Ascending aorta (tissue), 2 donors: ENCODE data around the gene ARPC1B. TPM values are rescaled to one million over a fixed set of nuclear protein-coding genes. Genes with fewer than 3 reads are reported as not detected.

Experiments
- DNase-seq, 2 donors: peaks; one replicate each; pipeline ENCODE4 v3.0.0-alpha.2; 2019; ENCODE audit warnings: low spot score in 2 of 2
- H3K27ac ChIP-seq, 2 donors: fragments of 200-600 bp; sonication (generic); one replicate each; pipeline ENCODE4 v1.5.1; 2016 to 2017; ENCODE audit warnings: mild to moderate bottlenecking in 1 of 2
- H3K27me3 ChIP-seq: fragments of 200-600 bp; sonication (generic); one replicate; pipeline ENCODE4 v1.5.1; 2017
- H3K36me3 ChIP-seq, 2 donors: fragments of 200-600 bp; sonication (generic); one replicate each; pipeline ENCODE4 v1.5.1; 2016
- H3K4me1 ChIP-seq, 2 donors: fragments of 200-600 bp; sonication (generic); one replicate each; pipeline ENCODE4 v1.5.1; 2016 to 2017; ENCODE audit warnings: mild to moderate bottlenecking in 1 of 2
- H3K4me3 ChIP-seq, 2 donors: fragments of 200-600 bp; sonication (generic); one replicate each; pipeline ENCODE4 v1.5.1; 2016 to 2017; ENCODE audit warnings: mild to moderate bottlenecking in 1 of 2
- H3K9me3 ChIP-seq, 2 donors: fragments of 200-600 bp; sonication (generic); one replicate each; pipeline ENCODE4 v1.5.1; 2016
- intact Hi-C: fragments of 100-400 bp; cut with DNase I; formaldehyde crosslinking; loops from one replicate; pipeline ENCODE4 v1.15.1; 2023
- total RNA-seq: library from RNA; depleted of rRNA; stranded (reverse); fragments of >200 nt; gene quantifications from one replicate; pipeline ENCODE4 v1.1.0, GENCODE V29; 2016
- TF ChIP-seq, protein P1 (sequence below), 3 experiments: fragments of 200-600 bp in 2 of 3; fragments of 450-650 bp in 1 of 3; sonication (generic) in 2 of 3; IDR thresholded peaks; one replicate each; pipeline ENCODE4 v1.5.1; 2016 to 2019; ENCODE audit warnings: antibody characterized with exemption in 3 of 3, mild to moderate bottlenecking in 1 of 3, moderate library complexity in 1 of 3

Gene ARPC1B
- total RNA-seq, 1 donor from 2014 or later, result 360 TPM

DNA sequence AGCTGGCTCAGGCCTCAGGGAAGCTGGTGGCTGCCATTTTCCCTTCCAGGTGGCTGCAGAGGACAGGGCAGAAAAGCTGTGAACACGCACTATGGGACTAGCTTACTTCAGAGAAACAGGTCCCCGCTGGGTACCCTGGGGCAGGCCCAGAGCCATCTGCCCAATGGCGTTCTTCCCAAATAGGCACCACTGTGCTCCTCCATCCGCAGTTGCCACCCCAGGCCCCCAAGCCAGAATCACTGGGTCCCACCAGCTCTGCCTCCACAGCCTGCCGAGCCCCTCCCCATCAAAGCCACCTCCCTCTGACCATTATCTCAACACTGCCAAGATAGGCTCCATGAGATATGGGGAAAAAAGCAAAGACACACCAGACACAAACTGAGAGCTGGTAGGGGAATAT is 45.7 kb downstream of the ARPC1B start:
- Histone ChIP-seq H3K9me3 (no peaks in the 10 kb centered on the region), H3K4me3 (no peak overlapping the region), H3K36me3 (peaks cover 76 to 77% of the 10 kb centered on the region in 2 donors), H3K27me3 (no peaks in the 10 kb centered on the region), H3K27ac (no peak overlapping the region), H3K4me1 (no peaks in the 10 kb centered on the region)
- intact Hi-C loops, result no loop called here
- no peak for DNase-seq
- TF ChIP-seq, protein P1, sequence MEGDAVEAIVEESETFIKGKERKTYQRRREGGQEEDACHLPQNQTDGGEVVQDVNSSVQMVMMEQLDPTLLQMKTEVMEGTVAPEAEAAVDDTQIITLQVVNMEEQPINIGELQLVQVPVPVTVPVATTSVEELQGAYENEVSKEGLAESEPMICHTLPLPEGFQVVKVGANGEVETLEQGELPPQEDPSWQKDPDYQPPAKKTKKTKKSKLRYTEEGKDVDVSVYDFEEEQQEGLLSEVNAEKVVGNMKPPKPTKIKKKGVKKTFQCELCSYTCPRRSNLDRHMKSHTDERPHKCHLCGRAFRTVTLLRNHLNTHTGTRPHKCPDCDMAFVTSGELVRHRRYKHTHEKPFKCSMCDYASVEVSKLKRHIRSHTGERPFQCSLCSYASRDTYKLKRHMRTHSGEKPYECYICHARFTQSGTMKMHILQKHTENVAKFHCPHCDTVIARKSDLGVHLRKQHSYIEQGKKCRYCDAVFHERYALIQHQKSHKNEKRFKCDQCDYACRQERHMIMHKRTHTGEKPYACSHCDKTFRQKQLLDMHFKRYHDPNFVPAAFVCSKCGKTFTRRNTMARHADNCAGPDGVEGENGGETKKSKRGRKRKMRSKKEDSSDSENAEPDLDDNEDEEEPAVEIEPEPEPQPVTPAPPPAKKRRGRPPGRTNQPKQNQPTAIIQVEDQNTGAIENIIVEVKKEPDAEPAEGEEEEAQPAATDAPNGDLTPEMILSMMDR (IDR thresholded peaks at IDR 0.05), result no peak

DNA sequence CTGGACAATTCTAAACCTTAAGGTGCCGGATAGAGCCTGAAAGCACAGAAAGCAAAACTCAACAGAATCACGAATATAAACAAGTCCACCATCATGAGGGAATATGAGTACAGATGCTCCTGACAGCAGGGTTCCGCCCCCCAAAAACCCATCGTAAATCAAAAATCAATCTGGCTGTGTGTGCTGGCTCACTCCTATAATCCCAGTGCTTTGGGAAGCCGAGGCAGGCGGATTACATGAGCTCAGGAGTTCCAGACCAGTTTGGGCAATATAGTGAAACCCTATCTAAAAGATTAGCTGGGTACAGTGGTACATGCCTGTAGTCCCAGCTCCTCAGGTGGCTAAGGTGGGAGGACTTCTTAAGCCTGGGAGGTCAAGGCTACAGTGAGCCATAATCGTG is 46.5 kb downstream of the ARPC1B start:
- no peak for DNase-seq
- no peaks in the 10 kb centered on the region for H3K27me3 ChIP-seq
- H3K4me3 ChIP-seq, result no peak overlapping the region
- no peak overlapping the region for H3K27ac ChIP-seq
- H3K9me3 ChIP-seq, result no peaks in the 10 kb centered on the region
- no peaks in the 10 kb centered on the region for H3K4me1 ChIP-seq
- intact Hi-C loops, result no loop called here
- H3K36me3 ChIP-seq, result peaks cover 73 to 74% of the 10 kb centered on the region in 2 donors
- TF ChIP-seq, protein P1 (IDR thresholded peaks at IDR 0.05), result no peak

DNA sequence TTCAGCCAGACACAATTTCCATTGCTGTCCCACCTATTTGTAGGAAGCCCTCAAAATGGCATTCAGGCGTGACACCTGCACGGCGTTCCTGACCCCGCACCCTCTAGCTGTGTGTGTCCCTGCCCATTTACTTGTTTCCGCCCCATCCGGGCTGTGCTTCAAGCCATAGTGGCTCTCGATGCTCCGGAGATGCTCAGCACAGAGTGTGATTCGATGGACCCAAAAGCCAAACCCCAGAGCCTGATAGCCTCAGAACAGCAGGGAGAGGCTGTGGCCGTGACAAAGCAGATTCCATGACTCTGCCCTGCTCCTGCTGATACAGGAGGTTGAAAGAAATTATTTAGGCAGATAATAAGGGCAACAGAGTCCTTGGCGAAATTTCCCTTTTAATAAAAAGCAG is 47.7 kb downstream of the ARPC1B start:
- peaks cover 61 to 62% of the 10 kb centered on the region in 2 donors for H3K36me3 ChIP-seq
- TF ChIP-seq, protein P1 (IDR thresholded peaks at IDR 0.05), result no peak
- DNase-seq, result no peak
- H3K27me3 ChIP-seq, result no peaks in the 10 kb centered on the region
- H3K4me3 ChIP-seq, result no peak overlapping the region
- H3K4me1 ChIP-seq, result no peaks in the 10 kb centered on the region
- H3K9me3 ChIP-seq, result no peaks in the 10 kb centered on the region
- H3K27ac ChIP-seq, result no peak overlapping the region
- intact Hi-C loops, result no loop called here

DNA sequence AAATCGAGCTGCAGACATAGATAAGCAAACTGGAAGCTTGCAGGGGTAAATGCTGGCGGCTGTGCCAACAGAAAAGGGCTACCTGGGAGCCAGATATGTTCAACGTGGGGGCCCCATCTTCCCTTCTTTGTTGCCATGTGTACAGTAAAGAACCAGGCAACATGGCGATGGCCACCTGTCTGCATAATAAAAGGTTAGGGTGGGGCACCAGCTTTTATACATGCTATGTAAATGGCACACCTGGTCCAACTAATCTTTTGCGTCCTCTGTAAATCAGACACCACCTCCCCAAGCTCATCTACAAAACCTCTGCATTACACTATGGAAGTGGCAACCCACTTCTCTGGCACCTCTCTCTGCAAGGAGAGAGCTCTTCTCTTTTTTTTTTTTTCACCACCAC is 48.1 kb downstream of the ARPC1B start:
- TF ChIP-seq, protein P1 (IDR thresholded peaks at IDR 0.05), result no peak
- DNase-seq, result no peak
- H3K9me3 ChIP-seq, result no peaks in the 10 kb centered on the region
- no peak overlapping the region for H3K4me3 ChIP-seq
- H3K4me1 ChIP-seq, result no peaks in the 10 kb centered on the region
- H3K27me3 ChIP-seq, result no peaks in the 10 kb centered on the region
- peaks cover 57% of the 10 kb centered on the region in 2 donors for H3K36me3 ChIP-seq
- no peak overlapping the region for H3K27ac ChIP-seq
- intact Hi-C loops, result no loop called here

DNA sequence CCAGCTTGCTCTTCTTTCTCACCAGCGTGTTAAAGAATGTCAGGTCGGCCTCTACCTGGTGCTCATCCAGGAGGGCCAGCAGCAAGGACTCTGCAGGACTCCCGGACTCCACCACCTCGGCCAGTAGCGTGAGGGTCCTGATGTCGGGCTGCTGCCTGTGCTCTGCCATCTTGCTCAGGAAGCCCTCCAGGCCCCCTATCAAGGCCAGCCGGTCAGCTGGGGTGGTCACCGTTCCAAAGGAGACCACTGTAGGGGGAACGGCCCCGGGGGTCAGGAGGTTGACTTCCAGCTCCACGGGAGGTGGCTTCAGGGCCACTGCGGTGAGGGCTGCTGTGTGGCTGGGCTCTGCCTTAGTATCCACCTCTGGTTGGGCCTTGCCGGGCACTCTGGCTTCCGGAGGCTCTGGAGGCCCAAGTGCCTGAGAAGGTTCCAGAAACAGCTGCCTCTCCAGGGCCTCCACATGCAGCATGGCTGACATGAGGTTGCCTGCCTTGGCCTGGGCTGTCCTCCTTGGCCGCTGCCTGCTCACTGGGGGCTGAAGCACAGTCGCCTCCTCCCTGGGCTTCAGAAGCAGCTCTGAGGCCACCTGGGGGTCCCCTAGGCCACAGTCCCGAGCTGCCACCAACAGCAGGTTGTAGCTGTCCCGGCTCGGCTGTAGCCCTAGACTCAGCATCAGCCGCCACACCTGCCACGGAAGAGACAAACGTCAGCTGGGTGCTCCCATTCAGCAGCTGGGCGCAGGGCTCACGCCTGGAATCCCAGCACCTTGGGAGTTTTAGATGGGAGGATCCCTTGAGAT is 50.6 kb downstream of the ARPC1B start:
- intact Hi-C loops, result no loop called here
- Histone ChIP-seq H3K9me3 (no peaks in the 10 kb centered on the region), H3K36me3 (peaks cover 46 to 51% of the 10 kb centered on the region in 2 donors), H3K4me1 (no peaks in the 10 kb centered on the region), H3K27ac (no peak overlapping the region), H3K4me3 (no peak overlapping the region), H3K27me3 (no peaks in the 10 kb centered on the region)
- TF ChIP-seq, protein P1 (IDR thresholded peaks at IDR 0.05), result no peak
- DNase-seq, result no peak
